ENCODE data around the gene CKAP5.
"Not testable (repeated sequence)": the region's sequence is repeated elsewhere in the genome, so short reads cannot be mapped to it uniquely, and the experiment has no call there.

GRCh38 chr11:46717825-46718154 is 128.3 kb downstream of the CKAP5 start:
- TF ChIP-seq YY1 (tag by site-specific recombination; IDR thresholded peaks at IDR 0.05); ATF2 (tag by site-specific recombination; IDR thresholded peaks at IDR 0.05; ENCODE audit: low read depth); PRDM6 (tag by site-specific recombination; IDR thresholded peaks at IDR 0.05); ZBTB8A (tag by site-specific recombination; IDR thresholded peaks at IDR 0.05); CTCF (tag by site-specific recombination; IDR thresholded peaks at IDR 0.05): not testable (repeated sequence)

Measured in HEK293 (cell line).